Measurements from ENCODE around the gene ATXN10. TPM values are rescaled to one million over a fixed set of nuclear protein-coding genes. Genes with fewer than 3 reads are reported as not detected.

Gene ATXN10
- total and polyA plus RNA-seq, 2 of the 8 experiments (the other 6 are each of a cell fraction or from before 2014, with no cell fraction given): 134 to 210 TPM

GRCh38 chr22:45710469-45710868 lies 38.8 kb downstream of the ATXN10 start:
- no peak overlapping the region for H2BK12ac ChIP-seq (ENCODE audit: low read depth, low read length)
- no peak for DNase-seq (ENCODE audit: low read depth in 1 of 2, low spot score in 2 of 2)
- FAIRE-seq: no peak
- no peak overlapping the region for H4K5ac ChIP-seq (ENCODE audit: insufficient read length, low read depth, low read length)
- no peak overlapping the region for H4K8ac ChIP-seq (ENCODE audit: extremely low read depth, insufficient read depth, low read length)
- peaks cover 8% of the 10 kb centered on the region; the same call in 1 of the 2 replicates for H3K79me1 ChIP-seq (ENCODE audit: low read depth, low read length)
- 84% methylated on average over 3 of the region's 3 CpGs; no CpG with 5 or more reads in 1 of the 2 experiments for WGBS, 2 experiments (ENCODE audit: extremely low coverage in 1 of 2, insufficient coverage in 1 of 2, insufficient read length in 1 of 2, insufficient replicate concordance in 2 of 2, low coverage in 1 of 2, low lambda C conversion rate in 2 of 2, missing lambda C conversion rate in 1 of 2)
- H2AK5ac ChIP-seq (ENCODE audit: low read depth, low read length): no peak overlapping the region
- no peak overlapping the region for H2BK20ac ChIP-seq (ENCODE audit: low read length)
- H3K23ac ChIP-seq (ENCODE audit: insufficient read length): no peak overlapping the region
- CTCF ChIA-PET (ENCODE audit: partially characterized antibody): interaction anchor here (0.6 to 0.7 kb wide), 2 partner anchors 10 to 550 kb away, joined by 3 read pairs; no protein-coding TSS in a partner anchor
- no peak overlapping the region for H3K56ac ChIP-seq (replicated peaks; ENCODE audit: insufficient read length, low read depth, low read length)
- H3K27me3 ChIP-seq (replicated peaks in 1 of 4; ENCODE audit: control insufficient read depth in 3 of 4, extremely low read depth in 1 of 4, insufficient read depth in 3 of 4, low read length in 3 of 4): no peaks in the 10 kb centered on the region
- H3K9ac ChIP-seq (replicated peaks in 1 of 4; ENCODE audit: extremely low read depth in 1 of 4, low read depth in 3 of 4, low read length in 3 of 4): no peak overlapping the region
- no peak overlapping the region for H2BK5ac ChIP-seq (ENCODE audit: low read depth, low read length)
- H2AFZ ChIP-seq (ENCODE audit: low read length): no peak overlapping the region
- no peak overlapping the region for H3K4ac ChIP-seq (replicated peaks; ENCODE audit: insufficient read length, low read depth, low read length)
- peaks cover 6 to 8% of the 10 kb centered on the region in 2 experiments for H4K20me1 ChIP-seq (replicated peaks in 1 of 2; ENCODE audit: control insufficient read depth in 1 of 2, insufficient read depth in 2 of 2, low read length in 2 of 2)
- peaks cover 0 to 8% (median 2%) of the 10 kb centered on the region in 4 experiments; a peak in 5 of 8 replicates for H3K36me3 ChIP-seq (ENCODE audit: control insufficient read depth in 2 of 4, insufficient read depth in 4 of 4, low read length in 3 of 4)
- H4K91ac ChIP-seq (replicated peaks; ENCODE audit: insufficient read length, low read length): no peak overlapping the region
- H3K9me3 ChIP-seq (ENCODE audit: insufficient read depth in 2 of 2, low read depth in 1 of 2, low read length in 1 of 2): no peaks in the 10 kb centered on the region
- H3K4me1 ChIP-seq (replicated peaks in 1 of 4; ENCODE audit: control insufficient read depth in 3 of 4, insufficient read depth in 4 of 4, low read length in 3 of 4): no peaks in the 10 kb centered on the region
- H2BK15ac ChIP-seq (ENCODE audit: low read length): no peak overlapping the region
- no peak overlapping the region for H3K4me3 ChIP-seq (ENCODE audit: extremely low read depth in 1 of 4, insufficient read depth in 2 of 4, low read depth in 3 of 4, low read length in 4 of 4)
- POLR2A ChIA-PET (ENCODE audit: partially characterized antibody): no interaction called here
- no peak overlapping the region for H3K4me2 ChIP-seq (ENCODE audit: insufficient read depth in 1 of 2, low read depth in 2 of 2, low read length in 2 of 2)
- H3K18ac ChIP-seq (ENCODE audit: extremely low read depth, low read length): no peak overlapping the region
- no peak overlapping the region for H3K14ac ChIP-seq (ENCODE audit: insufficient read length)
- peaks cover 0 to 31% of the 10 kb centered on the region in 2 experiments; a peak in 1 of 4 replicates for H3K79me2 ChIP-seq (ENCODE audit: control insufficient read depth in 1 of 2, insufficient read depth in 2 of 2, low read length in 2 of 2)
- H2BK120ac ChIP-seq (replicated peaks; ENCODE audit: low read depth, low read length): no peak overlapping the region
- no peaks in the 10 kb centered on the region for H3K23me2 ChIP-seq (ENCODE audit: low read depth, low read length)
- no peak overlapping the region for H3K27ac ChIP-seq (ENCODE audit: low read depth, low read length)
- no peak for TF ChIP-seq JUND (IDR thresholded peaks at IDR 0.05; ENCODE audit: low read length)
- no peak for TF ChIP-seq TCF12 (IDR thresholded peaks at IDR 0.05; ENCODE audit: low read depth, low read length)
- no peak for TF ChIP-seq MAX (IDR thresholded peaks at IDR 0.05)
- TF ChIP-seq GTF2F1 (IDR thresholded peaks at IDR 0.05; ENCODE audit: borderline replicate concordance, low read depth, low read length): no peak
- TF ChIP-seq TAF1 (IDR thresholded peaks at IDR 0.05; ENCODE audit: low read depth, low read length): no peak
- no peak for TF ChIP-seq PHF8 (conservative IDR thresholded peaks at IDR 0.05; ENCODE audit: low read depth, low read length)
- TF ChIP-seq TBP (IDR thresholded peaks at IDR 0.05; ENCODE audit: low read depth, low read length): no peak
- TF ChIP-seq EP300 (IDR thresholded peaks at IDR 0.05; ENCODE audit: borderline replicate concordance in 1 of 2, low read depth in 2 of 2, low read length in 2 of 2): no peak
- no peak for TF ChIP-seq RXRA (IDR thresholded peaks at IDR 0.05; ENCODE audit: insufficient read depth, low read depth, low read length)
- TF ChIP-seq RFX5 (IDR thresholded peaks at IDR 0.05; ENCODE audit: borderline replicate concordance, low read depth, low read length): no peak
- TF ChIP-seq BRCA1 (IDR thresholded peaks at IDR 0.05; ENCODE audit: low read depth, low read length): no peak
- TF ChIP-seq SP2 (IDR thresholded peaks at IDR 0.05; ENCODE audit: low read length): no peak
- TF ChIP-seq HDAC6 (IDR thresholded peaks at IDR 0.05; ENCODE audit: low read depth, low read length): no peak
- no peak for TF ChIP-seq ZNF274 (IDR thresholded peaks at IDR 0.05; ENCODE audit: borderline replicate concordance, extremely low read depth, low read length)
- no peak for TF ChIP-seq EZH2 (IDR thresholded peaks at IDR 0.05; ENCODE audit: low read depth, low read length, severe bottlenecking)

Data from H1 (cell line).